Esophagus muscularis mucosa (tissue), 3 donors: ENCODE data around the gene NF2.

Source experiments
- CTCF ChIP-seq, 3 experiments: fragments of 200-600 bp in 2 of 3; fragments of 450-650 bp in 1 of 3; sonication (generic) in 2 of 3; IDR thresholded peaks; one replicate each; pipeline ENCODE4 v1.5.1; 2017 to 2019; ENCODE audit warnings: antibody characterized with exemption in 3 of 3, mild to moderate bottlenecking in 2 of 3, moderate library complexity in 1 of 3
- POLR2A ChIP-seq: fragments of 450-650 bp; IDR thresholded peaks from one replicate; pipeline ENCODE4 v1.6.1; 2017; ENCODE audit warnings: antibody characterized with exemption, moderate library complexity, mild to moderate bottlenecking, low read depth
- POLR2AphosphoS5 ChIP-seq, 2 donors: sonication (generic); formaldehyde crosslinking; IDR thresholded peaks; one replicate each; pipeline ENCODE4 v1.6.1; 2017; ENCODE audit warnings: antibody characterized with exemption in 2 of 2

- TF ChIP-seq CTCF (IDR thresholded peaks at IDR 0.05) (no peak), POLR2A (no peak), POLR2AphosphoS5 (IDR thresholded peaks at IDR 0.05) (no peak)
These were observed 116.6 kb downstream of the NF2 start, which contains the start of gene CABP7 for GRCh38 chr22:29719899-29720645.
